ENCODE measurements around the gene ETV3. TPM values are rescaled to one million over a fixed set of nuclear protein-coding genes. Genes with fewer than 3 reads are reported as not detected.

ETV3 gene
- total RNA-seq, 4 donors from 2014 or later: 88.9 to 93.6 (median 90.9) TPM

- Histone ChIP-seq H3K9me3 (no peaks in the 10 kb centered on the region), H3K36me3 (no peaks in the 10 kb centered on the region), H3K27ac (no peak overlapping the region), H3K27me3 (no peaks in the 10 kb centered on the region), H3K4me1 (no peaks in the 10 kb centered on the region), H3K4me3 (no peak overlapping the region)
- TF ChIP-seq CTCF (IDR thresholded peaks at IDR 0.05) (no peak), POLR2A (IDR thresholded peaks at IDR 0.05) (no peak), EP300 (IDR thresholded peaks at IDR 0.05) (no peak), POLR2AphosphoS5 (IDR thresholded peaks at IDR 0.05) (no peak)
- 77% methylated on average over 5 of the region's 5 CpGs for WGBS
- no peak for DNase-seq (ENCODE audit: low spot score in 2 of 2)
Measured at GRCh38 chr1:157081707-157082106, 56.5 kb downstream of the ETV3 start.

- WGBS: 83% methylated on average over 9 of the region's 10 CpGs
Measured at GRCh38 chr1:157080714-157081113, 57.5 kb downstream of the ETV3 start.

GRCh38 chr1:157077394-157077793 is 60.8 kb downstream of the ETV3 start:
- H3K36me3 ChIP-seq: no peaks in the 10 kb centered on the region
- no peak for TF ChIP-seq EP300 (IDR thresholded peaks at IDR 0.05)
- no peak for TF ChIP-seq POLR2AphosphoS5 (IDR thresholded peaks at IDR 0.05)
- TF ChIP-seq CTCF (IDR thresholded peaks at IDR 0.05): no peak
- TF ChIP-seq POLR2A (IDR thresholded peaks at IDR 0.05): no peak
- no peaks in the 10 kb centered on the region for H3K27me3 ChIP-seq
- H3K4me3 ChIP-seq: no peak overlapping the region
- 92% methylated on average over 1 of the region's 1 CpG for WGBS
- no peaks in the 10 kb centered on the region for H3K9me3 ChIP-seq
- DNase-seq (ENCODE audit: low spot score in 2 of 2): no peak
- H3K27ac ChIP-seq: no peak overlapping the region
- peaks cover 6% of the 10 kb centered on the region for H3K4me1 ChIP-seq

More at GRCh38 chr1:157080714-157081113, 57.5 kb downstream of the ETV3 start:
- Histone ChIP-seq H3K4me1 (no peaks in the 10 kb centered on the region), H3K4me3 (no peak overlapping the region), H3K27me3 (no peaks in the 10 kb centered on the region), H3K27ac (no peak overlapping the region), H3K9me3 (no peaks in the 10 kb centered on the region), H3K36me3 (no peaks in the 10 kb centered on the region)
- no peak for DNase-seq (ENCODE audit: low spot score in 2 of 2)
- TF ChIP-seq CTCF (IDR thresholded peaks at IDR 0.05): no peak
- TF ChIP-seq EP300 (IDR thresholded peaks at IDR 0.05): no peak
- TF ChIP-seq POLR2AphosphoS5 (IDR thresholded peaks at IDR 0.05): no peak

- WGBS: 37% methylated on average over 19 of the region's 35 CpGs
- peaks cover 6% of the 10 kb centered on the region for H3K4me1 ChIP-seq
- H3K9me3 ChIP-seq: no peaks in the 10 kb centered on the region
- no peak for DNase-seq (ENCODE audit: low spot score in 2 of 2)
- peak overlapping the region; percentile 22 for H3K4me3 ChIP-seq
- H3K27ac ChIP-seq: no peak overlapping the region
- H3K36me3 ChIP-seq: no peaks in the 10 kb centered on the region
- H3K27me3 ChIP-seq: no peaks in the 10 kb centered on the region
- TF ChIP-seq CTCF (IDR thresholded peaks at IDR 0.05) (peak in 1 of 2 donors; percentile 71), POLR2AphosphoS5 (IDR thresholded peaks at IDR 0.05) (no peak)
Measured at GRCh38 chr1:157073944-157074685, 64.1 kb downstream of the ETV3 start.

Other genes starting within 250 kb of the ETV3 start
- 1 to 10 TPM; 2.4 to 5.7 (median 3.8) TPM for gene PEAR1, start 244.7 kb downstream of the ETV3 start, total RNA-seq
- gene LRRC71, start 217.8 kb downstream of the ETV3 start, total RNA-seq: not detected
- gene ARHGEF11, start 92.7 kb downstream of the ETV3 start, total RNA-seq: 10 to 100 TPM; 30.7 to 46.1 (median 40.3) TPM
- not detected for gene ETV3L, start 38.6 kb downstream of the ETV3 start, total RNA-seq

Measured in suprapubic skin (tissue), 4 donors.